Measurements from ENCODE around the gene CABP5. TPM values are rescaled to one million over a fixed set of nuclear protein-coding genes. Genes with fewer than 3 reads are reported as not detected.

CABP5 gene
- total and polyA plus RNA-seq, 2 donors (not counting 1 experiment from before 2014, with no cell fraction given), result not detected

- H2AFZ ChIP-seq (ENCODE audit: low read length), result no peak overlapping the region
- H3K27me3 ChIP-seq (ENCODE audit: control insufficient read depth, insufficient read depth, low read length), result no peaks in the 10 kb centered on the region
- TF ChIP-seq EZH2 (IDR thresholded peaks at IDR 0.05; ENCODE audit: low read length, missing control alignments), result no peak
- no peak overlapping the region for H3K9ac ChIP-seq (ENCODE audit: insufficient read depth, low read length)
- no peaks in the 10 kb centered on the region for H3K79me2 ChIP-seq (ENCODE audit: control insufficient read depth, insufficient read depth, low read length)
- no peak overlapping the region for H3K4me3 ChIP-seq (replicated peaks in 1 of 4; ENCODE audit: control extremely low read depth in 1 of 4, insufficient read depth in 1 of 4, low read depth in 3 of 4, low read length in 4 of 4)
- H3K9me3 ChIP-seq (ENCODE audit: control insufficient read depth, insufficient read depth, low read depth, low read length), result no peaks in the 10 kb centered on the region
- no peak overlapping the region for H3K4me2 ChIP-seq (ENCODE audit: extremely low read depth, insufficient read depth, low read length)
- H3K4me1 ChIP-seq (ENCODE audit: control insufficient read depth, extremely low read depth, insufficient read depth, low read length), result no peaks in the 10 kb centered on the region
- H4K20me1 ChIP-seq (ENCODE audit: control insufficient read depth, extremely low read depth, insufficient read depth, low read length), result no peaks in the 10 kb centered on the region
- no peak for DNase-seq (ENCODE audit: low read depth in 2 of 2)
- H3K27ac ChIP-seq (ENCODE audit: insufficient read depth, low read length), result no peak overlapping the region
- no peaks in the 10 kb centered on the region for H3K36me3 ChIP-seq (ENCODE audit: control insufficient read depth, insufficient read depth, low read length)
These were observed 16.5 kb upstream of the CABP5 start for GRCh38 chr19:48060381-48060780.

DNA sequence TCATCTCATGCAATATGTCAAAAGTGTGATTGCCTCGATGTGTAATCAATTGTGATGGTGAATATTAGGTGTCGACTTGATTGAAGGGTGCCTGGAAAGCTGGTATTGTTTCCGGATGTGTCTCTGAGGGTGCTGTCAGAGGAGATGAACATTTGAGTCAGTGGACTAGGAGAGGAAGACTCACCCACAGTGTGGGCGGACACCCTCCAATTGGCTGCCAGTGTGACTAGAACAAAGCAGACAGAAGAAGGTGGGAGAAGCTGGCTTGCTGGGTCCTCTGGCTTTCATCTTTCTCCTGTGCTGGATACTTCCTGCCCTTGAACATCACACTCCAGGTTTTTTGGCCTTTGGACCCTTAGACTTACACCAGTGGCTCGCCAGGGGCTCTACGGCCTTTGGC is 15.5 kb upstream of the CABP5 start:
- no peaks in the 10 kb centered on the region for H3K9me3 ChIP-seq (ENCODE audit: control insufficient read depth, insufficient read depth, low read depth, low read length)
- H4K20me1 ChIP-seq (ENCODE audit: control insufficient read depth, extremely low read depth, insufficient read depth, low read length), result no peaks in the 10 kb centered on the region
- H3K27me3 ChIP-seq (ENCODE audit: control insufficient read depth, insufficient read depth, low read length), result no peaks in the 10 kb centered on the region
- H2AFZ ChIP-seq (ENCODE audit: low read length), result no peak overlapping the region
- no peak for TF ChIP-seq EZH2 (IDR thresholded peaks at IDR 0.05; ENCODE audit: low read length, missing control alignments)
- TF ChIP-seq, protein P1, sequence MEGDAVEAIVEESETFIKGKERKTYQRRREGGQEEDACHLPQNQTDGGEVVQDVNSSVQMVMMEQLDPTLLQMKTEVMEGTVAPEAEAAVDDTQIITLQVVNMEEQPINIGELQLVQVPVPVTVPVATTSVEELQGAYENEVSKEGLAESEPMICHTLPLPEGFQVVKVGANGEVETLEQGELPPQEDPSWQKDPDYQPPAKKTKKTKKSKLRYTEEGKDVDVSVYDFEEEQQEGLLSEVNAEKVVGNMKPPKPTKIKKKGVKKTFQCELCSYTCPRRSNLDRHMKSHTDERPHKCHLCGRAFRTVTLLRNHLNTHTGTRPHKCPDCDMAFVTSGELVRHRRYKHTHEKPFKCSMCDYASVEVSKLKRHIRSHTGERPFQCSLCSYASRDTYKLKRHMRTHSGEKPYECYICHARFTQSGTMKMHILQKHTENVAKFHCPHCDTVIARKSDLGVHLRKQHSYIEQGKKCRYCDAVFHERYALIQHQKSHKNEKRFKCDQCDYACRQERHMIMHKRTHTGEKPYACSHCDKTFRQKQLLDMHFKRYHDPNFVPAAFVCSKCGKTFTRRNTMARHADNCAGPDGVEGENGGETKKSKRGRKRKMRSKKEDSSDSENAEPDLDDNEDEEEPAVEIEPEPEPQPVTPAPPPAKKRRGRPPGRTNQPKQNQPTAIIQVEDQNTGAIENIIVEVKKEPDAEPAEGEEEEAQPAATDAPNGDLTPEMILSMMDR (conservative IDR thresholded peaks at IDR 0.05 in 1 of 2, IDR thresholded peaks at IDR 0.05 in 1 of 2; ENCODE audit: low read depth in 1 of 2, low read length in 2 of 2), result no peak
- H3K4me3 ChIP-seq (replicated peaks in 1 of 4; ENCODE audit: control extremely low read depth in 1 of 4, insufficient read depth in 1 of 4, low read depth in 3 of 4, low read length in 4 of 4), result no peak overlapping the region
- H3K4me2 ChIP-seq (ENCODE audit: extremely low read depth, insufficient read depth, low read length), result no peak overlapping the region
- H3K4me1 ChIP-seq (ENCODE audit: control insufficient read depth, extremely low read depth, insufficient read depth, low read length), result no peaks in the 10 kb centered on the region
- H3K79me2 ChIP-seq (ENCODE audit: control insufficient read depth, insufficient read depth, low read length), result no peaks in the 10 kb centered on the region
- no peak overlapping the region for H3K27ac ChIP-seq (ENCODE audit: insufficient read depth, low read length)
- no peaks in the 10 kb centered on the region for H3K36me3 ChIP-seq (ENCODE audit: control insufficient read depth, insufficient read depth, low read length)
- H3K9ac ChIP-seq (ENCODE audit: insufficient read depth, low read length), result no peak overlapping the region
- no peak for DNase-seq (ENCODE audit: low read depth in 2 of 2)

DNA sequence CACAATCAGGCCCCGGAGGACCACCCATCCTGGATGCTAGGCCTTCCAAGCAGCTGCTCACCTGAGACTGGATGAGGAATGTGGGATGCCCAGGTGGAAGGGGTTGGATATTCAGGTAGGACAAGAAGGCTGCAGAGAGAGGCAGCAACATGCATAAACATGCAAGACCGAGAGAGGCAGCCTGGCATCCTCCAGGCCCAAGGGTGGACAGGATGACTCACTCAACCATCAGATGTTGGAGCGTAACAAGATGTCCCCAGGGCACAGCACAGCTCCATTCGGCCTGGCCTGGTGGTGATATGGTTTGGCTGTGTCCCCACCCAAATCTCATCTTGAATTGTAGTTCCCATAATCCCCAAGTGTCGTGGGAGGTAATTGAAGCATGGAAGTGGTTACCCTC is 10.0 kb upstream of the CABP5 start:
- Histone ChIP-seq H3K4me1 (ENCODE audit: control insufficient read depth, extremely low read depth, insufficient read depth, low read length) (no peaks in the 10 kb centered on the region), H4K20me1 (ENCODE audit: control insufficient read depth, extremely low read depth, insufficient read depth, low read length) (no peaks in the 10 kb centered on the region), H3K27me3 (ENCODE audit: control insufficient read depth, insufficient read depth, low read length) (no peaks in the 10 kb centered on the region), H3K9ac (ENCODE audit: insufficient read depth, low read length) (no peak overlapping the region), H3K9me3 (ENCODE audit: control insufficient read depth, insufficient read depth, low read depth, low read length) (no peaks in the 10 kb centered on the region), H3K4me3 (replicated peaks in 1 of 4; ENCODE audit: control extremely low read depth in 1 of 4, insufficient read depth in 1 of 4, low read depth in 3 of 4, low read length in 4 of 4) (no peak overlapping the region), H3K4me2 (ENCODE audit: extremely low read depth, insufficient read depth, low read length) (no peak overlapping the region), H3K79me2 (ENCODE audit: control insufficient read depth, insufficient read depth, low read length) (no peaks in the 10 kb centered on the region), H3K27ac (ENCODE audit: insufficient read depth, low read length) (no peak overlapping the region), H2AFZ (ENCODE audit: low read length) (no peak overlapping the region), H3K36me3 (ENCODE audit: control insufficient read depth, insufficient read depth, low read length) (no peaks in the 10 kb centered on the region)
- no peak for TF ChIP-seq EZH2 (IDR thresholded peaks at IDR 0.05; ENCODE audit: low read length, missing control alignments)
- TF ChIP-seq, protein P1 (conservative IDR thresholded peaks at IDR 0.05 in 1 of 2, IDR thresholded peaks at IDR 0.05 in 1 of 2; ENCODE audit: low read depth in 1 of 2, low read length in 2 of 2), result no peak
- DNase-seq (ENCODE audit: low read depth in 2 of 2), result no peak
